Smooth muscle cell (in vitro differentiated cells): Measurements from ENCODE around the gene RMC1. TPM values are rescaled to one million over a fixed set of nuclear protein-coding genes. Genes with fewer than 3 reads are reported as not detected.
"Not testable (repeated sequence)": the region's sequence is repeated elsewhere in the genome, so short reads cannot be mapped to it uniquely, and the experiment has no call there.

Experiments used
- DNase-seq: peaks from one replicate; lab custom pipeline; 2025; ENCODE audit not compliant: unreplicated experiment; lab: John Stamatoyannopoulos, UW
- H2AFZ ChIP-seq: fragments of 200-600 bp; sonication (generic); 2 replicates; pipeline ENCODE4 v1.6.0; 2016; ENCODE audit warnings: antibody characterized with exemption, low read depth, mild to moderate bottlenecking
- H3F3A ChIP-seq: fragments of 200-600 bp; sonication (generic); 2 replicates; pipeline ENCODE4 v1.6.0; 2017; ENCODE audit warnings: antibody characterized with exemption, low read depth
- H3K27ac ChIP-seq: fragments of 200-600 bp; sonication (generic); 2 replicates; pipeline ENCODE4 v1.5.1; 2016; ENCODE audit warnings: low read depth, mild to moderate bottlenecking
- H3K27me3 ChIP-seq: fragments of 200-600 bp; sonication (generic); 2 replicates; pipeline ENCODE4 v1.6.1; 2016; ENCODE audit warnings: low read depth, mild to moderate bottlenecking
- H3K36me3 ChIP-seq: fragments of 200-600 bp; sonication (generic); 2 replicates; pipeline ENCODE4 v1.5.1; 2016; ENCODE audit warnings: low read depth
- H3K4me1 ChIP-seq: fragments of 200-600 bp; sonication (generic); 2 replicates; pipeline ENCODE4 v1.5.1; 2016; ENCODE audit warnings: low read depth
- H3K4me2 ChIP-seq: fragments of 200-600 bp; sonication (generic); 2 replicates; pipeline ENCODE4 v1.6.0; 2016; ENCODE audit warnings: mild to moderate bottlenecking
- H3K4me3 ChIP-seq: fragments of 200-600 bp; sonication (generic); 2 replicates; pipeline ENCODE4 v1.5.1; 2016; ENCODE audit warnings: mild to moderate bottlenecking
- H3K79me2 ChIP-seq: fragments of 200-600 bp; sonication (generic); 2 replicates; pipeline ENCODE4 v1.6.0; 2016; ENCODE audit warnings: low read depth, mild to moderate bottlenecking
- H3K9ac ChIP-seq: fragments of 200-600 bp; sonication (generic); 2 replicates; pipeline ENCODE4 v1.6.0; 2016; ENCODE audit warnings: low read depth
- H3K9me3 ChIP-seq: fragments of 200-600 bp; sonication (generic); replicated peaks from 2 replicates; pipeline ENCODE4 v1.5.1; 2016; ENCODE audit warnings: low read depth
- H4K20me1 ChIP-seq: fragments of 200-600 bp; sonication (generic); 2 replicates; pipeline ENCODE4 v1.6.0; 2016; ENCODE audit warnings: low read depth
- CTCF ChIP-seq: fragments of 200-600 bp; sonication (generic); IDR thresholded peaks from 2 replicates; pipeline ENCODE4 v1.5.1; 2017; ENCODE audit warnings: borderline replicate concordance, mild to moderate bottlenecking, antibody characterized with exemption; ENCODE audit not compliant: insufficient read depth, poor library complexity, severe bottlenecking
- WGBS: methylation state at CpG from one replicate; pipeline ENCODE4 v1.1.7; 2016; ENCODE audit warnings: low lambda C conversion rate; 5-methylcytosine and 5-hydroxymethylcytosine counted together
- polyA plus RNA-seq: library from polyadenylated mRNA; unstranded; fragments of >200 nt; fragmentation: Nextera tagmentation; extraction: Ambion mirVana; gene quantifications from 2 replicates; pipeline ENCODE4 v1.2.1, GENCODE V29; 2016
- total RNA-seq: library from RNA; depleted of rRNA; stranded (reverse); fragments of >200 nt; gene quantifications from 2 replicates; pipeline ENCODE4 v1.2.3, GENCODE V29; 2014

The RMC1 gene
- total and polyA plus RNA-seq, 2 experiments from 2014 or later, result 20.6 to 20.7 TPM

- H3K27ac ChIP-seq, result no peak overlapping the region
- H3K36me3 ChIP-seq, result no peaks in the 10 kb centered on the region
- H3K4me2 ChIP-seq, result peak overlapping the region; percentile 50
- H3K27me3 ChIP-seq, result no peaks in the 10 kb centered on the region
- peak overlapping the region; percentile 12 for H3K4me3 ChIP-seq
- H3K4me1 ChIP-seq, result no peaks in the 10 kb centered on the region
- no peaks in the 10 kb centered on the region for H4K20me1 ChIP-seq
- WGBS, result 60% methylated on average over 14 of the region's 14 CpGs
- H3K9me3 ChIP-seq, result no peaks in the 10 kb centered on the region
- peak overlapping the region; percentile 46 for H2AFZ ChIP-seq
- peaks cover 10% of the 10 kb centered on the region for H3F3A ChIP-seq
- H3K9ac ChIP-seq, result no peak overlapping the region
- TF ChIP-seq CTCF, result no peak
- DNase-seq, result no peak
- H3K79me2 ChIP-seq, result no peaks in the 10 kb centered on the region
Measured at GRCh38 chr18:23487738-23488570, 15.4 kb upstream of the RMC1 start.

DNA sequence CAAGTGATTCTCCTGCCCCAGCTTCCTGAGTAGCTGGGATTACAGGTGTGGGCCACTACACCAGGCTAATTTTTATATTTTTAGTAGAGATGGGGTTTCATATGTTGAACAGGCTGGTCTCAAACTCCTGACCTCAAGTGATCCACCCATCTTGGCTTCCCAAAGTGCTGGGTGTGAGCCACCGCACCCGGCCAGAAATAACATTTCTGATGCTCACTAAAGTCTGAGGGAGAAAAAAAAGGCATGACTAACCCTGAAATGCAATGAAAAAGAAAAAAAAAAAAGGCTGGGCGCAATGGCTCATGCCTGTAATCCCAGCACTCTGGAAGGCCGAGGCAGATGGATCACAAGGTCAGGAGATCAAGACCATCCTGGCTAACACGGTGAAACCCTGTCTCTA lies 13.7 kb upstream of the RMC1 start:
- not testable (repeated sequence) for H3F3A ChIP-seq, H3K4me1 ChIP-seq, H4K20me1 ChIP-seq, H3K4me2 ChIP-seq, H3K36me3 ChIP-seq, H3K27ac ChIP-seq, H2AFZ ChIP-seq, DNase-seq, H3K27me3 ChIP-seq, H3K9ac ChIP-seq, H3K79me2 ChIP-seq, H3K4me3 ChIP-seq, H3K9me3 ChIP-seq
- 96% methylated on average over 5 of the region's 5 CpGs for WGBS

GRCh38 chr18:23493654-23494053 lies 9.7 kb upstream of the RMC1 start:
- Histone ChIP-seq H2AFZ (no peak overlapping the region), H3K4me3 (no peak overlapping the region), H4K20me1 (no peaks in the 10 kb centered on the region), H3K4me1 (peaks cover 16% of the 10 kb centered on the region), H3K79me2 (no peaks in the 10 kb centered on the region), H3K9ac (no peak overlapping the region), H3K9me3 (no peaks in the 10 kb centered on the region), H3K27me3 (no peaks in the 10 kb centered on the region), H3K27ac (no peak overlapping the region), H3K4me2 (no peak overlapping the region), H3K36me3 (no peaks in the 10 kb centered on the region), H3F3A (no peaks in the 10 kb centered on the region)
- WGBS, result 54% methylated on average over 1 of the region's 1 CpG
- DNase-seq, result no peak
- TF ChIP-seq CTCF, result no peak

DNA sequence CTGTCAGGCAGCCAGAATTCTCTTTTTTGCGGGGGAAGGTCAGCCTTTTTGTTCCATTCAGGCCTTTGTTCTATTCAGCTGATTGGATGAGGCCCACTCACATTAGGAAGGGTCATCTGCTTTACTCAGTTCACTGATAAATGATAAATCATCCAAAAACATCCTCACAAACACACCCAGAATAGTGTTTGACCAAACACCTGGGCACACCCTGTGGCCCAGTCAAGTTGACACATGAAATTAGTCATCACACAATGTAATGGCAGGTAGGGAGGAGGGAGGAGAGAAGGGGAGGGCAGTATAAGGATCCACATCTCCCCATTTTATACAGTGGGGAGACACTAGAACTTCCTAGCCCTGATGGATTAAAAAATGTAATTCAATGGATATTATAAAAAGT lies 8.3 kb upstream of the RMC1 start:
- no peak for DNase-seq
- no peaks in the 10 kb centered on the region for H3K79me2 ChIP-seq
- 85% methylated on average over 1 of the region's 1 CpG for WGBS
- no peaks in the 10 kb centered on the region for H3K9me3 ChIP-seq
- no peaks in the 10 kb centered on the region for H4K20me1 ChIP-seq
- H3K4me3 ChIP-seq, result no peak overlapping the region
- H3K4me2 ChIP-seq, result no peak overlapping the region
- H3K27me3 ChIP-seq, result no peaks in the 10 kb centered on the region
- peaks cover 21% of the 10 kb centered on the region for H3K4me1 ChIP-seq
- H3F3A ChIP-seq, result no peaks in the 10 kb centered on the region
- H2AFZ ChIP-seq, result no peak overlapping the region
- H3K36me3 ChIP-seq, result no peaks in the 10 kb centered on the region
- H3K9ac ChIP-seq, result no peak overlapping the region
- H3K27ac ChIP-seq, result no peak overlapping the region
- no peak for TF ChIP-seq CTCF
